ENCODE measurements around the gene GPR25. TPM values are rescaled to one million over a fixed set of nuclear protein-coding genes. Genes with fewer than 3 reads are reported as not detected.

Gene GPR25
- total RNA-seq, 2 experiments from 2014 or later: not detected

GRCh38 chr1:200874694-200875093 is 1.9 kb downstream of the GPR25 start:
- Mint-ChIP-seq H3K27ac (no peak overlapping the region), H3K27me3 (peaks cover 44% of the 10 kb centered on the region), H3K4me1 (ENCODE audit: low read depth) (peaks cover 60% of the 10 kb centered on the region), H3K36me3 (no peaks in the 10 kb centered on the region), H3K4me3 (peak overlapping the region; percentile 5), H3K9me3 (no peaks in the 10 kb centered on the region)
- CTCF ChIA-PET: no interaction called here
- POLR2A ChIA-PET: interaction anchor here (0.6 kb wide), 1 partner anchor 218 kb away, joined by 5 read pairs; no protein-coding TSS in a partner anchor
- DNase-seq: no peak
- intact Hi-C loops (cut with micrococcal nuclease): loop anchor here (5.0 kb wide), 1 partner anchor 402 kb away; no protein-coding TSS in a partner anchor

DNA sequence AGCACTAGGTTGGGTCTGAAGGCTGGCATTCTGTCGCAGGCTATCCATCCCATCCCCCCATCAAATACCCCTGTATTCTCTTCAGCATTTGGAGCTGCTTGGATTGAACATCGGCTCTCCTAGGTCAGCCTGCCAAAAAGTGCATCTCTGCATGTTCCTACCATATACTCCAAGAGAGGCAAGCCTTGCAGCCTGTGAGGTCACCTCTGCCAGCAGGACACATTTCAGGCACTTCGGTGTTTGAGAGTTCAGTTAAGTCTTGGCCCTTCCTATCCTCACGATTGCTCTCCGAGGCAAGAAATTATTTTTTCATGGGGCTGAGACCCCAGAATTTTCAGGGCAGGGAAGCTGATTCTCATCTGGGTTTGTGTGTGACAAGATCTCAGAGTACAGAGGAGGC is 2.6 kb downstream of the GPR25 start:
- ChIA-PET POLR2A (interaction anchor here (0.6 kb wide), 1 partner anchor 219 kb away, joined by 5 read pairs; no protein-coding TSS in a partner anchor), CTCF (interaction anchor here (0.7 to 1.0 kb wide), 2 partner anchors 9 to 30 kb away, joined by 3 read pairs; no protein-coding TSS in a partner anchor)
- no peak overlapping the region for H3K27ac Mint-ChIP-seq
- intact Hi-C loops (cut with micrococcal nuclease): loop anchor here (5.0 kb wide), 1 partner anchor 403 kb away; no protein-coding TSS in a partner anchor
- peaks cover 60% of the 10 kb centered on the region for H3K4me1 Mint-ChIP-seq (ENCODE audit: low read depth)
- H3K4me3 Mint-ChIP-seq: no peak overlapping the region
- no peak for DNase-seq
- peaks cover 44% of the 10 kb centered on the region for H3K27me3 Mint-ChIP-seq
- no peaks in the 10 kb centered on the region for H3K36me3 Mint-ChIP-seq
- H3K9me3 Mint-ChIP-seq: no peaks in the 10 kb centered on the region

DNA sequence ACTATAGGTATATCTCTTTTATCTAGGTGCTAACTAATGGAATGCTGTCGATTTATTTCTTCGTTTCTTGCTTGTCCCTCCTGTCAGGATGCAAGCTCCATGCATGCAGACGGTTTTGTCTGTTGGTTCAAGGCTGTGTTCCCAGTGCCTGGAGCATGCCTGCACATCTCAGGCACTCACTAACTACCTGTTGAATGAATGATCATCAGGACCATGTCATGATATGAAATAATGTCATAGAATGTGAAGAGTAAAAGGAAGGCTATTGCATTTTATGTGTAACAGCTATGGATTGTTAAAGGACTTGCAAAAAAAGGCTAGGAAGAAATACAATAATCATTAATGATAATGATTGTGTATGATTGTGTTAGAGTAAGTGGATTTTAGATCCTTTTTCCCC is 4.2 kb downstream of the GPR25 start:
- POLR2A ChIA-PET: interaction anchor here (1.2 to 2.0 kb wide), 4 partner anchors 11 to 30 kb away, joined by 4 to 10 read pairs (median 6); no protein-coding TSS in a partner anchor
- peaks cover 55% of the 10 kb centered on the region for H3K4me1 Mint-ChIP-seq (ENCODE audit: low read depth)

DNA sequence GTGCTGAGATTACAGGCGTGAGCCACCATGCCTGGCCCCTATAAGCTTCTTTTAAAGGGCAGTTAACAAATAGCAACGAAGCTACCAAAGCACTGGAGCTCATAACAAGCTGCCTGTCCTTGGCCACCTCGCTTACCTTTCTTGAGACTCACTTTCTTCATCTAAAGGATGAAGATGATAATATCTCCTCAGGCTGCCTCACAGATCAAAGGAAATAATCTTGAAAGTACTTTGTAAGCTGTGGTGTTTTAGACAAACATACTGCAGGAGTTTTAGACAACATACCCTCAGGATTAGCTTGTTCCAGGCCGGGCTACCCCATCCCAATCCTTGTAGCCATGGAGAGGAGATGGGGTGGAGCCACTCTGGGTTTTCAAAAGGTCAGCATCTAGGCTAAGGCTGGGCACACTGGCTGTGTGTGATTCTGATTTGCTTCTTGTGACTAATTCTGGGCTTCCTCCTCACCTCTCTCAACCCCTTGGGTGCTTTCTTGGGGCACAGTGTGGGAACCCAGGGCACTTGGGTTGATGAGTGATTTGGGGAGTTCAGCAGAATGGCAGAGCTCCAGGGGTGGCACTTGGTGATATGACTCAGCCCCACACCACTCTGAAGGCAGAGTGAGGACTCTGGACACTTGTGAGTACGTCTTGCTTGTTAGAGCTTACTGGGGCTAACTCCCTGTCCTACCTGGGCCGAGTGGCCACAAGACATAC is 5.2 kb downstream of the GPR25 start:
- H3K27ac Mint-ChIP-seq: no peak overlapping the region
- H3K27me3 Mint-ChIP-seq: peaks cover 33% of the 10 kb centered on the region
- no peaks in the 10 kb centered on the region for H3K9me3 Mint-ChIP-seq
- ChIA-PET POLR2A (interaction anchor here (0.5 to 2.0 kb wide), 6 partner anchors 10 to 150 kb away, joined by 3 to 10 read pairs (median 5); no protein-coding TSS in a partner anchor), CTCF (interaction anchor here (0.9 to 2.7 kb wide), 5 partner anchors 10 to 93 kb away, joined by 3 to 11 read pairs (median 7); no protein-coding TSS in a partner anchor)
- no peaks in the 10 kb centered on the region for H3K36me3 Mint-ChIP-seq
- H3K4me1 Mint-ChIP-seq (ENCODE audit: low read depth): peaks cover 56% of the 10 kb centered on the region
- no peak overlapping the region for H3K4me3 Mint-ChIP-seq
- intact Hi-C loops (cut with micrococcal nuclease): loop anchor here (1.0 to 5.0 kb wide), 4 partner anchors 8 to 406 kb away; no protein-coding TSS in a partner anchor
- peak; percentile 89 for DNase-seq

More for the DNA sequence above, 4.2 kb downstream of the GPR25 start:
- no peak overlapping the region for H3K4me3 Mint-ChIP-seq
- H3K27me3 Mint-ChIP-seq: peaks cover 37% of the 10 kb centered on the region
- DNase-seq: no peak
- intact Hi-C loops (cut with micrococcal nuclease): loop anchor here (5.0 kb wide), 1 partner anchor 405 kb away; no protein-coding TSS in a partner anchor
- H3K9me3 Mint-ChIP-seq: no peaks in the 10 kb centered on the region
- H3K36me3 Mint-ChIP-seq: no peaks in the 10 kb centered on the region
- CTCF ChIA-PET: interaction anchor here (0.6 to 2.7 kb wide), 4 partner anchors 11 to 141 kb away, joined by 4 to 11 read pairs (median 6); no protein-coding TSS in a partner anchor
- H3K27ac Mint-ChIP-seq: no peak overlapping the region

- CTCF ChIA-PET: interaction anchor here (1.0 to 1.2 kb wide), 3 partner anchors 9 to 258 kb away, joined by 3 to 5 read pairs (median 3); no protein-coding TSS in a partner anchor
- H3K36me3 Mint-ChIP-seq: no peaks in the 10 kb centered on the region
- intact Hi-C loops (cut with micrococcal nuclease): loop anchor here (1.0 kb wide), 2 partner anchors 14 to 252 kb away; no protein-coding TSS in a partner anchor
- POLR2A ChIA-PET: interaction anchor here (2.0 kb wide), 1 partner anchor 9 kb away, joined by 13 read pairs; no protein-coding TSS in a partner anchor
- peaks cover 56% of the 10 kb centered on the region for H3K4me1 Mint-ChIP-seq (ENCODE audit: low read depth)
- H3K27ac Mint-ChIP-seq: no peak overlapping the region
- no peaks in the 10 kb centered on the region for H3K9me3 Mint-ChIP-seq
- peaks cover 25% of the 10 kb centered on the region for H3K27me3 Mint-ChIP-seq
- DNase-seq: peak; percentile 71
- no peak overlapping the region for H3K4me3 Mint-ChIP-seq
Measured at GRCh38 chr1:200880212-200880611, 7.4 kb downstream of the GPR25 start.

DNA sequence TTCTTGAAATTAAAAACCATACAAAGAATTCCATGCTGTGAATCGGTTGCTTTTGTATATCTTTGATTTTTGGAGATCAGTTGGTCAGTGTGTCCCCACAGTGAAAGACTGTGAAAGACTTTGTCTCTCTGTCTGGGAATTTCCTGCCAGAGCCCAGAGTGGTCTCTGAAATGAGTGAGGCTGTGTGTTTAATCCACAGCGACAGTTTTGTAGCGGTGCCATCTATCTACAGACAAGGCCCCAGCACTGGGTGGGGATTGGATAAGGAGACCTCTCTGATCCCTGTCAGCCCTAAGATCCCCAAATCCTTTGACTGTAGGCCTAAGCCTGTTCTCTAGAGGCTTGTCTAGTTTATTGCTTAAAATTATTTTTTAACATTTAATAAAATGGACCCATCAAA is 10.3 kb downstream of the GPR25 start:
- intact Hi-C loops (cut with micrococcal nuclease): no loop called here
- H3K27me3 Mint-ChIP-seq: peaks cover 13% of the 10 kb centered on the region
- DNase-seq: no peak
- peaks cover 51% of the 10 kb centered on the region for H3K4me1 Mint-ChIP-seq (ENCODE audit: low read depth)
- no peak overlapping the region for H3K4me3 Mint-ChIP-seq
- no peaks in the 10 kb centered on the region for H3K36me3 Mint-ChIP-seq
- no peaks in the 10 kb centered on the region for H3K9me3 Mint-ChIP-seq
- no peak overlapping the region for H3K27ac Mint-ChIP-seq
- CTCF ChIA-PET: no interaction called here
- POLR2A ChIA-PET: no interaction called here

DNA sequence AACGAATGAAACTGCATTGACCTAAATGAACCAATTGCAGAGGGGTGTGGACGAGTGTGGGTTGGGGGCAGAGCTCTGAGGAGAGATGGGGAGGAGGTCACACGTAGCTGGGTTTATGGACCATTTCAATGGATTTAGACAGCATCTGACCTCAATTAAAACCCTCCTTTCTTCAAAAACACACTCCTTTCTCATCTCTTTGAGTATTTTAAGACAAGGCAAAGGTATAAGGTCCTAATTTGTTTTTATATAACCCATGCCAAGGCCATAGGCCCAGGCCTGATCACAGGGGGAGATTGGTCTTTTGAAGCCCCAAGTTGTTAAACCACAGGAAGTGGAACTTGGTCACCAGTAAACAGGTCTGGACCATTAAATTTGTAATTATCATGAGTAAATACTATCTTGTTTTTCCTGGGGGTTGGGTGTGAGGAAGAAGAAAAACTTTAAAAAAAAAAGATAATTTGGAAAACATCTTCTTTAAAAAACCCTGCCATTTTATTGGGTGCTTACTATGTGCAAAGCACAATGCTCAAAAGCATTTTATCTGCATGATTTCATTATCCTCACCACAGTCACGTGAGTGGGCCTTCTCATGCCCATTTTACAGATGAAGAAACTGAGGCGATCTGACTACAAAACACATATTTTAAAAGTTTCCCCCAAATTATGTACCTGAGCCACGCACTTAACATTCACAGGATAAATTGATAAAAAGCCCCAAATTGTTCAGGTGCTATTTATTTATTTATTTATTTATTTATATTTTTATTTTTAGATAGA is 13.0 kb downstream of the GPR25 start:
- no peak for DNase-seq
- Mint-ChIP-seq H3K4me3 (no peak overlapping the region), H3K27me3 (peaks cover 16% of the 10 kb centered on the region), H3K4me1 (ENCODE audit: low read depth) (peaks cover 61% of the 10 kb centered on the region), H3K27ac (no peak overlapping the region), H3K36me3 (no peaks in the 10 kb centered on the region), H3K9me3 (no peaks in the 10 kb centered on the region)
- ChIA-PET POLR2A (no interaction called here), CTCF (no interaction called here)
- intact Hi-C loops (cut with micrococcal nuclease): loop anchor here (5.0 kb wide), 1 partner anchor 156 kb away; no protein-coding TSS in a partner anchor

- no peak overlapping the region for H3K4me3 Mint-ChIP-seq
- intact Hi-C loops (cut with micrococcal nuclease): loop anchor here (5.0 kb wide), 1 partner anchor 156 kb away; no protein-coding TSS in a partner anchor
- no peak overlapping the region for H3K27ac Mint-ChIP-seq
- no peaks in the 10 kb centered on the region for H3K36me3 Mint-ChIP-seq
- H3K4me1 Mint-ChIP-seq (ENCODE audit: low read depth): peaks cover 59% of the 10 kb centered on the region
- CTCF ChIA-PET: no interaction called here
- H3K27me3 Mint-ChIP-seq: peaks cover 14% of the 10 kb centered on the region
- POLR2A ChIA-PET: no interaction called here
- DNase-seq: no peak
- H3K9me3 Mint-ChIP-seq: no peaks in the 10 kb centered on the region
Measured at GRCh38 chr1:200886594-200886993, 13.8 kb downstream of the GPR25 start.

DNA sequence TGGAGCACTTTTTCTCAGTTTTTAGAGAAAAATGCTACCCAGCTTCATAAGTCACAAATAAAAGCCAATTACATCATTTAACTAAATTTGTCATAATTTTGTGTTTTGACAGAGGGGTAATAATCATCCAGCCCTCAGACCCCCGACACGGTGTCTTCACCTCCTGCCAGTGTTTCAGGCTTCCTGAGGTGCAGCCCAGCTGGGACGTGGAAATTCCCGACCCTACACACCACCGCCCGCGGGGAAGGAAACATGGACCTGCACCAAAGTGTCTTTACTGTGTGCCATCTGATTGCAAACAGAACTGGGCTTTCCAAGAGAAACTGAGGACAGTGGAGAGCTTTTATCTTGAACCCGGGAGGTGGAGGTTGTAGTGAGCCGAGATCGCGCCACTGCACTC is 14.3 kb downstream of the GPR25 start:
- no peak for DNase-seq
- ChIA-PET CTCF (no interaction called here), POLR2A (no interaction called here)
- Mint-ChIP-seq H3K4me1 (ENCODE audit: low read depth) (peaks cover 61% of the 10 kb centered on the region), H3K36me3 (no peaks in the 10 kb centered on the region), H3K9me3 (no peaks in the 10 kb centered on the region), H3K4me3 (peak overlapping the region; percentile 31), H3K27ac (no peak overlapping the region), H3K27me3 (peaks cover 15% of the 10 kb centered on the region)
- intact Hi-C loops (cut with micrococcal nuclease): loop anchor here (5.0 kb wide), 1 partner anchor 155 kb away; no protein-coding TSS in a partner anchor

DNA sequence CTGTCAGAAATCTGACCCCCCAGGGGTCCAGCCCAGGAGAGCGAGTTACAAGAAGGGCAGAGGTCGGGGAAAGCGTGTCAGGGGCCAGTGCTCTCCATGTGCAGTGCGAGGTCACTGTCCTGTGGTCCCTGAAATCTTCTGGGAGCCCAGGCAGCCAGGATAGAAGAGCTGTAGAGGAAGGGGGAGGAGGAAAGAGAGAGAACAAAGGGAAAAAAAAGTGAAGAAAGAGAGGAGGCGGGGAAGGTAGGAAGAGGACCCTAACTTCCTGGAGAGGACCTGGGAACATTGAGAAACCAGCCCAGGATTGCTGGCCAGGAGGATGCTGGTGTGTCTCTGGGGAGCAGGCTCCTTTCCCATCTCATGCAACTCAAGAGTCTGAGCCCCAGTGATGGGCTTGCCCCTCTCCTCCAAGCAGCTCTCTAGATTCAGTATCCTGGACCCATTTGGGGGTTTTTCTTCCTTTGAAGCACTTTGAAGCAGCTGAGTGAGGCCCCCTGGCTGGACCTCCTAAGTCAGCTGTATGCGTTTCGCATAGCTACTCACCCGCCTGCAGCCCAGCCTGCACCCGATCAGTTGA is 15.1 kb downstream of the GPR25 start:
- no peaks in the 10 kb centered on the region for H3K9me3 Mint-ChIP-seq
- H3K4me3 Mint-ChIP-seq: peak overlapping the region; percentile 35
- ChIA-PET POLR2A (interaction anchor here (0.5 to 2.5 kb wide), 7 partner anchors 8 to 263 kb away, joined by 3 to 18 read pairs (median 6); partner anchors contain the start of gene GPR25), CTCF (interaction anchor here (0.7 to 3.8 kb wide), 7 partner anchors 10 to 329 kb away, joined by 3 to 18 read pairs (median 7); partner anchors contain the start of gene KIF14)
- peaks cover 24% of the 10 kb centered on the region for H3K27me3 Mint-ChIP-seq
- H3K27ac Mint-ChIP-seq: peak overlapping the region; percentile 16
- DNase-seq: no peak
- peaks cover 63% of the 10 kb centered on the region for H3K4me1 Mint-ChIP-seq (ENCODE audit: low read depth)
- intact Hi-C loops (cut with micrococcal nuclease): loop anchor here (1.0 to 5.0 kb wide), 5 partner anchors 10 to 263 kb away; partner anchors contain the start of gene KIF21B
- no peaks in the 10 kb centered on the region for H3K36me3 Mint-ChIP-seq

DNA sequence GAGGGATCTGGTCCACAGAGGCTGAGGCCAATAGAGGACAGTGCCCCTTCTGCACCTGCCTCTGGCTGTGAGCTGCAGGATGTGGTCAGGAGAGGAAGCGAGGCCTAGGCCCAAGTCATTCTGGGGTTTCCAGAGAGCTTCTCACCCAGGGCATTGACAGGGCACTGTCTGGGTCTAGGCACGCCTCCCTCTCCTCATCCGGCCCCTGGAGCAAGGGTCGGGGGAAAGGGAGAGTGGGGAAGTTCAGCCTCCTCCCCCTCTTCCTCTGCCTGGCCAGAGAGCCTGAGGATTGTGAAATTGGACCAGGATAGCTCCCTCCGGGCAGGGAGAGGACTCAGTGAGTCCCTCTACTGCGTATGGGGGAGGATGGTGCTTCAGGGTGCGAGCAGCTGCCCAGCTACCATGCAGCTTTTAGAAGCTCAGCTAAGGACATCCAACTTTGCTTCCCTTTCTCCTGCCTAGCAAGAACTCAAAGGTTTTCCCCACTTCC is 15.6 kb downstream of the GPR25 start:
- ChIA-PET POLR2A (interaction anchor here (1.1 to 2.5 kb wide), 6 partner anchors 8 to 24 kb away, joined by 3 to 18 read pairs (median 10); partner anchors contain the start of gene GPR25), CTCF (interaction anchor here (0.7 to 3.8 kb wide), 10 partner anchors 8 to 330 kb away, joined by 3 to 18 read pairs (median 5); partner anchors contain the start of gene KIF14)
- H3K27me3 Mint-ChIP-seq: peaks cover 27% of the 10 kb centered on the region
- H3K4me1 Mint-ChIP-seq (ENCODE audit: low read depth): peaks cover 60% of the 10 kb centered on the region
- H3K4me3 Mint-ChIP-seq: peak overlapping the region; percentile 10
- intact Hi-C loops (cut with micrococcal nuclease): loop anchor here (1.0 to 5.0 kb wide), 5 partner anchors 10 to 264 kb away; partner anchors contain the start of gene KIF21B
- H3K9me3 Mint-ChIP-seq: no peaks in the 10 kb centered on the region
- peak; percentile 87 for DNase-seq
- no peaks in the 10 kb centered on the region for H3K36me3 Mint-ChIP-seq
- H3K27ac Mint-ChIP-seq: no peak overlapping the region
